ENCODE results near the gene ACAP1. TPM values are rescaled to one million over a fixed set of nuclear protein-coding genes. Genes with fewer than 3 reads are reported as not detected.

The ACAP1 gene
- total and polyA plus RNA-seq, 10 donors, result 118 to 312 (median 215) TPM

GRCh38 chr17:7309628-7310027 lies 26.7 kb upstream of the ACAP1 start:
- Histone ChIP-seq H3K27me3 (replicated peaks in 1 of 7) (no peaks in the 10 kb centered on the region), H3K9me3 (no peaks in the 10 kb centered on the region), H3K27ac (peak overlapping the region in 7 of 8 donors; percentile 5 to 100 (median 99)), H3K4me3 (peak overlapping the region in 6 of 8 donors; percentile 90 to 97 (median 92)), H3K4me1 (peaks cover 38 to 75% (median 63%) of the 10 kb centered on the region in 6 donors), H3K36me3 (peaks cover 0 to 52% (median 46%) of the 10 kb centered on the region in 6 donors)
- intact Hi-C loops (cut with DNase I; ENCODE audit: low total_unique reads), result loop anchor here (10.0 kb wide), 1 partner anchor 265 kb away; the partner anchor contains the start of gene SLC16A11
- peak in 1 of 3 donors; percentile 8 for TF ChIP-seq POLR2AphosphoS5 (IDR thresholded peaks at IDR 0.05)
- TF ChIP-seq CTCF (IDR thresholded peaks at IDR 0.05 in 8 of 11, conservative IDR thresholded peaks at IDR 0.05 in 3 of 11), result no peak
- no peak for TF ChIP-seq POLR2A (IDR thresholded peaks at IDR 0.05)
- DNase-seq, result no peak
- 75 to 85% (median 79%) methylated on average over 12 of the region's 12 CpGs for WGBS, 5 donors

DNA sequence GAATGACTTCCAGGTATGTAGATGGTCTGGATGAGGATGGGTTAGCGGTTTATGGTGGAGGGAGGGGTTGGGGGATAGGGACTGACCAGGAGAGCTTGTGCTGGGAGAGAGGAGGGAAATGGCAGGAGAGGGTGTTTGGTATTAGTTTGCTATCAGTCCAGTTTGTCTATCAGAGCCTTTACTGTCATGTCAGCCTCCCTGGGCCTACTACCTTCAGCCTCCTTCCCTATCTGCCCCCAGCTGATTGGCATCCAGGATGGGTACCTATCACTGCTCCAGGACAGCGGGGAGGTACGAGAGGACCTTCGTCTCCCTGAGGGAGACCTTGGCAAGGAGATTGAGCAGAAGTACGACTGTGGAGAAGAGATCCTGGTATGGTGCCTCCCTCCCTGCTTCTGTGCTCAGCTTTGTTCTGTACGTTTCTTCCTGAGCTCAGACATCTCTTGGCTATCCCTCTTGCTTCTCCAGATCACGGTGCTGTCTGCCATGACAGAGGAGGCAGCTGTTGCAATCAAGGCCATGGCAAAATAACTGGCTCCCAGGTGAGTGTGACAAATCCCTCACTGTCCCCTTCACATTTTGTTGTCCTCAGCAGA lies 25.1 kb upstream of the ACAP1 start:
- Histone ChIP-seq H3K4me1 (peaks cover 41 to 80% (median 69%) of the 10 kb centered on the region in 6 donors), H3K9me3 (no peaks in the 10 kb centered on the region), H3K4me3 (no peak overlapping the region), H3K36me3 (peaks cover 0 to 58% (median 46%) of the 10 kb centered on the region in 6 donors), H3K27ac (peak overlapping the region in 3 of 8 donors; percentile 34 to 100 (median 99)), H3K27me3 (replicated peaks in 1 of 7) (no peaks in the 10 kb centered on the region)
- no peak for DNase-seq
- intact Hi-C loops (cut with DNase I; ENCODE audit: low total_unique reads), result no loop called here
- whole genome bisulfite sequencing, 5 donors, result 76 to 90% (median 85%) methylated on average over 7 of the region's 7 CpGs
- no peak for TF ChIP-seq POLR2A (IDR thresholded peaks at IDR 0.05)
- no peak for TF ChIP-seq CTCF (IDR thresholded peaks at IDR 0.05 in 8 of 11, conservative IDR thresholded peaks at IDR 0.05 in 3 of 11)
- no peak for TF ChIP-seq POLR2AphosphoS5 (IDR thresholded peaks at IDR 0.05)

- WGBS, 5 donors, result 61 to 89% (median 80%) methylated on average over 7 of the region's 7 CpGs
- peak overlapping the region in 2 of 8 donors; percentile 93 to 99 for H3K27ac ChIP-seq
- DNase-seq, result no peak
- no peaks in the 10 kb centered on the region for H3K27me3 ChIP-seq (replicated peaks in 1 of 7)
- H3K4me1 ChIP-seq, result peaks cover 40 to 87% (median 70%) of the 10 kb centered on the region in 6 donors
- no peaks in the 10 kb centered on the region for H3K9me3 ChIP-seq
- H3K4me3 ChIP-seq, result no peak overlapping the region
- intact Hi-C loops (cut with DNase I; ENCODE audit: low total_unique reads), result no loop called here
- TF ChIP-seq CTCF (IDR thresholded peaks at IDR 0.05 in 8 of 11, conservative IDR thresholded peaks at IDR 0.05 in 3 of 11), result no peak
- TF ChIP-seq POLR2AphosphoS5 (IDR thresholded peaks at IDR 0.05), result peak in 1 of 3 donors; percentile 20
- TF ChIP-seq POLR2A (IDR thresholded peaks at IDR 0.05), result no peak
- H3K36me3 ChIP-seq, result peaks cover 0 to 69% (median 54%) of the 10 kb centered on the region in 6 donors
These were observed 23.8 kb upstream of the ACAP1 start for GRCh38 chr17:7312432-7313087.
